Thyroid gland (tissue), 4 donors: ENCODE measurements around the gene ERI2. TPM values are rescaled to one million over a fixed set of nuclear protein-coding genes. Genes with fewer than 3 reads are reported as not detected.
"Not testable (repeated sequence)": the region's sequence is repeated elsewhere in the genome, so short reads cannot be mapped to it uniquely, and the experiment has no call there.

Experiments used
- DNase-seq, 2 donors: peaks; one replicate each; pipeline ENCODE4 v3.0.0-alpha.2; 2019
- H3K27ac ChIP-seq, 3 donors: fragments of 200-600 bp; sonication (generic); 1 replicate in 2 of 3; 2 replicates in 1 of 3; pipeline ENCODE4 v1.5.1; 2016 to 2019; ENCODE audit warnings: mild to moderate bottlenecking in 1 of 3, moderate library complexity in 1 of 3
- H3K27me3 ChIP-seq: fragments of 200-600 bp; sonication (generic); one replicate; pipeline ENCODE4 v1.5.1; 2019
- H3K36me3 ChIP-seq, 2 donors: fragments of 200-600 bp; sonication (generic); one replicate each; pipeline ENCODE4 v1.5.1; 2016 to 2019
- H3K4me1 ChIP-seq, 2 donors: fragments of 200-600 bp; sonication (generic); one replicate each; pipeline ENCODE4 v1.5.1; 2017 to 2019
- H3K4me3 ChIP-seq, 3 donors: fragments of 200-600 bp; sonication (generic); replicated peaks in 1 of 3; 1 replicate in 2 of 3; 2 replicates in 1 of 3; pipeline ENCODE4 v1.5.1; 2016; ENCODE audit warnings: mild to moderate bottlenecking in 1 of 3
- H3K9me3 ChIP-seq: fragments of 200-600 bp; sonication (generic); one replicate; pipeline ENCODE4 v1.5.1; 2017
- POLR2A ChIP-seq, 2 donors: fragments of 450-650 bp; IDR thresholded peaks; one replicate each; pipeline ENCODE4 v1.6.1; 2017; ENCODE audit warnings: antibody characterized with exemption in 2 of 2, mild to moderate bottlenecking in 2 of 2, moderate library complexity in 1 of 2
- WGBS, 2 donors: methylation state at CpG; one replicate each; pipeline ENCODE4 v1.1.5; 2017; 5-methylcytosine and 5-hydroxymethylcytosine counted together
- intact Hi-C: fragments of 100-400 bp; cut with DNase I; formaldehyde crosslinking; loops from one replicate; pipeline ENCODE4 v1.15.1; 2023
- total RNA-seq, 4 donors: library from RNA; depleted of rRNA; stranded (reverse); fragments of >200 nt; gene quantifications; one replicate each; pipeline ENCODE4 v1.2.3, GENCODE V29; 2016
- TF ChIP-seq, protein P1 (sequence below), 6 experiments: fragments of 200-600 bp in 3 of 6; fragments of 450-650 bp in 3 of 6; sonication (generic) in 3 of 6; IDR thresholded peaks; one replicate each; pipeline ENCODE4 v1.5.1; 2016 to 2019; ENCODE audit warnings: antibody characterized with exemption in 6 of 6, mild to moderate bottlenecking in 2 of 6, inconsistent platforms in 1 of 6, moderate library complexity in 1 of 6

ERI2 gene
- total RNA-seq, 4 donors from 2014 or later: 22.2 to 31.4 (median 25.3) TPM

- Histone ChIP-seq H3K27me3 (no peaks in the 10 kb centered on the region), H3K9me3 (no peaks in the 10 kb centered on the region), H3K4me1 (peaks cover 3 to 4% of the 10 kb centered on the region in 2 donors), H3K27ac (no peak overlapping the region), H3K36me3 (no peaks in the 10 kb centered on the region), H3K4me3 (no peak overlapping the region)
- no peak for DNase-seq
- TF ChIP-seq, protein P1, sequence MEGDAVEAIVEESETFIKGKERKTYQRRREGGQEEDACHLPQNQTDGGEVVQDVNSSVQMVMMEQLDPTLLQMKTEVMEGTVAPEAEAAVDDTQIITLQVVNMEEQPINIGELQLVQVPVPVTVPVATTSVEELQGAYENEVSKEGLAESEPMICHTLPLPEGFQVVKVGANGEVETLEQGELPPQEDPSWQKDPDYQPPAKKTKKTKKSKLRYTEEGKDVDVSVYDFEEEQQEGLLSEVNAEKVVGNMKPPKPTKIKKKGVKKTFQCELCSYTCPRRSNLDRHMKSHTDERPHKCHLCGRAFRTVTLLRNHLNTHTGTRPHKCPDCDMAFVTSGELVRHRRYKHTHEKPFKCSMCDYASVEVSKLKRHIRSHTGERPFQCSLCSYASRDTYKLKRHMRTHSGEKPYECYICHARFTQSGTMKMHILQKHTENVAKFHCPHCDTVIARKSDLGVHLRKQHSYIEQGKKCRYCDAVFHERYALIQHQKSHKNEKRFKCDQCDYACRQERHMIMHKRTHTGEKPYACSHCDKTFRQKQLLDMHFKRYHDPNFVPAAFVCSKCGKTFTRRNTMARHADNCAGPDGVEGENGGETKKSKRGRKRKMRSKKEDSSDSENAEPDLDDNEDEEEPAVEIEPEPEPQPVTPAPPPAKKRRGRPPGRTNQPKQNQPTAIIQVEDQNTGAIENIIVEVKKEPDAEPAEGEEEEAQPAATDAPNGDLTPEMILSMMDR (IDR thresholded peaks at IDR 0.05): no peak
- TF ChIP-seq POLR2A (IDR thresholded peaks at IDR 0.05): no peak
- 93 to 94% methylated on average over 10 of the region's 10 CpGs for WGBS, 2 donors
- intact Hi-C loops: no loop called here
Observed at GRCh38 chr16:20811889-20812439, 5.7 kb upstream of the ERI2 start.

GRCh38 chr16:20807862-20808261, 1.6 kb upstream of the ERI2 start:
- WGBS, 2 donors: 95 to 97% methylated on average over 11 of the region's 11 CpGs

DNA sequence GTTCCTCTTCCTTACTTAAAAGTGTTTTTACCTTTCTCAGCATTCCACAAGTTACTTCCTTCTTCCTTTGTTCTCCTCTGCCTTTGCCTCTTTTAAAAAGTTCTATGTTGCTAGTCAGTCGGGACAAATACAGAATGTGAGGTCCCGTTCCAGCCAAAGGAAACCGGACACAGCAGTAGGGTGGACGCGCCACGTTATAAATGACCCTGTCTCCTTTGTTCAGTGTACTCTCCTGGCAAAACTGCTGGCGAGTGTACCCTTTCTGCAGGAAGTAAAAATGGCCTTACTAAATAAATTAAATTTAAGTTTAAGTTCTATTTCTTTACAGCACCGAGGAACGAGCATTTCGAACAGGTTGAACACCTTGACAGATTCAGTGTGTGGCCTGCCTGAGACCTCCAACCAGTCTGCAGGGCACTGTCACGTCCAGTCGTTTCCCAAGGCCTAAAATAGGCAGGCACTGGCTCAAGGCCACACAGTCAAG, 546 bp downstream of the ERI2 start:
- DNase-seq, intact Hi-C loops, H3K9me3 ChIP-seq, H3K27me3 ChIP-seq, H3K36me3 ChIP-seq: not testable (repeated sequence)
- H3K4me3 ChIP-seq: peak overlapping the region; percentile 55 to 97 (median 97)
- H3K4me1 ChIP-seq: peaks cover 5 to 10% of the 10 kb centered on the region in 2 donors
- H3K27ac ChIP-seq: peak overlapping the region; percentile 82 to 93 (median 85)
- 12 to 14% methylated on average over 12 of the region's 12 CpGs for WGBS, 2 donors

More at GRCh38 chr16:20807862-20808261, 1.6 kb upstream of the ERI2 start:
- peaks cover 5 to 10% of the 10 kb centered on the region in 2 donors for H3K4me1 ChIP-seq
- no peak for DNase-seq
- H3K27ac ChIP-seq: no peak overlapping the region
- H3K27me3 ChIP-seq: no peaks in the 10 kb centered on the region
- no peak overlapping the region for H3K4me3 ChIP-seq
- intact Hi-C loops: no loop called here
- H3K36me3 ChIP-seq: no peaks in the 10 kb centered on the region
- no peak for TF ChIP-seq POLR2A (IDR thresholded peaks at IDR 0.05)
- TF ChIP-seq, protein P1 (IDR thresholded peaks at IDR 0.05): no peak
- H3K9me3 ChIP-seq: no peaks in the 10 kb centered on the region

DNA sequence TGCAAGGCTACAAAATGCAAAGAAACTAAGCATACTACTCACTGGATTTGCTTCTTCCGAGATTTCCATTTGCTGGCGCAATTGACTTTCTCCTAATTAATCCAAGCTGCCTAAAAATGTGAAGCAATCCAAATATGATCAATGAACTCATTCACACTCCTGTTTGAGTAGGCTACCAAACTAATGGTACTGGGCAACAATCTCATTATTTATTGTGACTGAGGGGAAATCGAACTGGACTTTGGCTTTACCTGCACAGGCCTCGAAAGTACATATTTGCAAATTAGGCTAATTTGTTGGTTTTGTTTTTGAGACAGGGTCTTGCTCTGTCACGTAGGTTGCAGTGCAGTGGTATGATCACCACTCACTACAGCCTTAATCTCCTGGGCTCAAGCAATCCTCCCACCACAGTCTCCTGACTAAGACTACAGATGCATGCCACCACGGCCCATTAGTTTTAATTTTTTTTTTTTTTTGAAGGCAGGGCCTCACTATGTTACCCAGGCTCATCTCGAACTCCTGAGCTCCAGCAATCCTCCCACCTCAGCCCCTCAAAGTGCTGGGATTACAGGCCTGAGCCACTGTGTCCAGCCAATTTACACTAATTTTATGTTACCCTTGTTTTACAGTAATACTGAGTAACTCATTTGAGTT, 2.6 kb downstream of the ERI2 start:
- Histone ChIP-seq H3K36me3 (no peaks in the 10 kb centered on the region), H3K9me3 (no peaks in the 10 kb centered on the region), H3K4me1 (peaks cover 5 to 10% of the 10 kb centered on the region in 2 donors), H3K27ac (no peak overlapping the region), H3K4me3 (no peak overlapping the region), H3K27me3 (no peaks in the 10 kb centered on the region)
- TF ChIP-seq, protein P1 (IDR thresholded peaks at IDR 0.05): no peak
- no peak for TF ChIP-seq POLR2A (IDR thresholded peaks at IDR 0.05)
- DNase-seq: no peak
- 92 to 94% methylated on average over 7 of the region's 7 CpGs for WGBS, 2 donors
- intact Hi-C loops: no loop called here

DNA sequence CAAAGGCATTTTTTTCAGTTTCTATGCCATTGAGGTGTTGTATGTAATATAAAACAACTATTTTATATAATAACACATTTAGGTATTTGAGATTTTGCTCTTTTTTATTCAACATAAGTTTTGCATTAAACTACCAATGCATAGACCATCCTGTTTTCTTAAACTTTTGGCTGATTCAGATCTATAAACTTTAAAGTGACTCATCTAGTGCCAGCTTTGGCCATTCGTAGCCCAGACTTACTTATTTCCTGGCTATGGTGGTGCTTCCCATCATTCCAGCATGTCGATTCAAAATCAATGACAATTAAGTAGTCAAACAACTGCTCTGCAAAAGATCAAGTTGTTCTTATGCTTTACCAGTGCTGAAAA, 3.1 kb downstream of the ERI2 start:
- 92 to 93% methylated on average over 2 of the region's 2 CpGs for WGBS, 2 donors
- no peak for TF ChIP-seq POLR2A (IDR thresholded peaks at IDR 0.05)
- TF ChIP-seq, protein P1 (IDR thresholded peaks at IDR 0.05): no peak
- intact Hi-C loops: no loop called here

More for the DNA sequence above, 3.1 kb downstream of the ERI2 start:
- H3K27ac ChIP-seq: no peak overlapping the region
- H3K36me3 ChIP-seq: no peaks in the 10 kb centered on the region
- no peak for DNase-seq
- no peaks in the 10 kb centered on the region for H3K9me3 ChIP-seq
- no peaks in the 10 kb centered on the region for H3K27me3 ChIP-seq
- no peak overlapping the region for H3K4me3 ChIP-seq
- H3K4me1 ChIP-seq: peaks cover 5 to 10% of the 10 kb centered on the region in 2 donors
